ENCODE data around the gene LTF. TPM values are rescaled to one million over a fixed set of nuclear protein-coding genes. Genes with fewer than 3 reads are reported as not detected.
A peak's percentile ranks its signal among the peaks of the same experiment; 100 is the strongest.

The LTF gene
- total and polyA plus RNA-seq, 2 experiments from 2014 or later: 0.73 to 1.3 TPM

GRCh38 chr3:46409739-46410489 lies 54.8 kb downstream of the LTF start (continued):
- no peak for TF ChIP-seq REST (IDR thresholded peaks at IDR 0.05; ENCODE audit: unreplicated experiment)

- Histone ChIP-seq H3K9me2 (ENCODE audit: insufficient read depth) (no peaks in the 10 kb centered on the region), H3F3A (replicated peaks; ENCODE audit: low read depth) (no peaks in the 10 kb centered on the region), H3K4me1 (ENCODE audit: insufficient read depth) (no peaks in the 10 kb centered on the region), H3K27ac (ENCODE audit: low read depth) (no peak overlapping the region), H4K20me1 (replicated peaks; ENCODE audit: insufficient read depth) (no peaks in the 10 kb centered on the region), H3K27me3 (ENCODE audit: insufficient read depth) (no peaks in the 10 kb centered on the region), H3K4me2 (no peak overlapping the region), H2AFZ (no peak overlapping the region), H3K79me2 (replicated peaks; ENCODE audit: insufficient read depth) (no peaks in the 10 kb centered on the region), H3K4me3 (no peak overlapping the region), H3K36me3 (ENCODE audit: insufficient read depth) (no peaks in the 10 kb centered on the region)
- Mint-ChIP-seq H3K36me3 (ENCODE audit: low read depth) (no peaks in the 10 kb centered on the region), H3K9me3 (no peaks in the 10 kb centered on the region), H3K4me1 (no peaks in the 10 kb centered on the region; the same call in 2 of the 3 replicates), H3K27ac (no peak overlapping the region), H3K27me3 (ENCODE audit: insufficient read depth, low read depth, poor library complexity) (peaks cover 4% of the 10 kb centered on the region), H3K4me3 (no peak overlapping the region)
- ATAC-seq (no peak; the same call in 2 of the 3 replicates), DNase-seq (ENCODE audit: low spot score) (peak; percentile 42)
- no peak for TF ChIP-seq JUNB (IDR thresholded peaks at IDR 0.05; ENCODE audit: unreplicated experiment)
- TF ChIP-seq EZH2phosphoT487 (IDR thresholded peaks at IDR 0.05; ENCODE audit: unreplicated experiment): no peak
- no peak for TF ChIP-seq STAT1 (IDR thresholded peaks at IDR 0.05; ENCODE audit: unreplicated experiment)
- no peak for TF ChIP-seq CREB1 (CRISPR knock-in tag; IDR thresholded peaks at IDR 0.05; ENCODE audit: low read depth)
- TF ChIP-seq CTCF (conservative IDR thresholded peaks at IDR 0.05; ENCODE audit: low read depth in 2 of 2): peak; percentile 43 to 48
- no peak for TF ChIP-seq ZNF462 (CRISPR knock-in tag; IDR thresholded peaks at IDR 0.05)
- no peak for TF ChIP-seq ETS1 (IDR thresholded peaks at IDR 0.05)
- no peak for TF ChIP-seq POLR2AphosphoS5 (IDR thresholded peaks at IDR 0.05; ENCODE audit: low read depth)
Measured at GRCh38 chr3:46408853-46409252, 55.9 kb downstream of the LTF start.
